NCI-H2171 treated with DMSO at 0.1 percent for 48 hours (cell line): ENCODE measurements around the gene SRCIN1.
A peak's percentile ranks its signal among the peaks of the same experiment; 100 is the strongest.
"Not testable (repeated sequence)": the region's sequence is repeated elsewhere in the genome, so short reads cannot be mapped to it uniquely, and the experiment has no call there.

Experiments
- DNase-seq: peaks from one replicate; lab custom pipeline; 2025; lab: John Stamatoyannopoulos, UW

Gene SRCIN1

GRCh38 chr17:38543403-38544174, 62.2 kb downstream of the SRCIN1 start:
- DNase-seq = no peak

- no peak for DNase-seq
Observed at GRCh38 chr17:38542286-38542685, 63.5 kb downstream of the SRCIN1 start.

- no peak for DNase-seq
Observed at GRCh38 chr17:38541281-38541680, 64.5 kb downstream of the SRCIN1 start.

GRCh38 chr17:38540514-38541045, 65.2 kb downstream of the SRCIN1 start:
- DNase-seq = no peak

GRCh38 chr17:38539386-38539785, 66.4 kb downstream of the SRCIN1 start:
- DNase-seq = peak; percentile 80

- DNase-seq = no peak
Observed at GRCh38 chr17:38538906-38539305, 66.8 kb downstream of the SRCIN1 start.

- DNase-seq = no peak
Observed at GRCh38 chr17:38536661-38537060, 69.1 kb downstream of the SRCIN1 start.

GRCh38 chr17:38535886-38536285, 69.9 kb downstream of the SRCIN1 start:
- DNase-seq = no peak

- peak; percentile 34 for DNase-seq
Observed at GRCh38 chr17:38534498-38534885, 71.3 kb downstream of the SRCIN1 start.

GRCh38 chr17:38533866-38534497, 71.8 kb downstream of the SRCIN1 start:
- peak; percentile 31 for DNase-seq

GRCh38 chr17:38533241-38533640, 72.5 kb downstream of the SRCIN1 start:
- DNase-seq = no peak

- no peak for DNase-seq
Observed at GRCh38 chr17:38532451-38532850, 73.3 kb downstream of the SRCIN1 start.

- not testable (repeated sequence) for DNase-seq
Observed at GRCh38 chr17:38531761-38532160, 74.0 kb downstream of the SRCIN1 start.

GRCh38 chr17:38530856-38531255, 74.9 kb downstream of the SRCIN1 start:
- not testable (repeated sequence) for DNase-seq

- peak; percentile 88 for DNase-seq
Observed at GRCh38 chr17:38528141-38528540, 77.6 kb downstream of the SRCIN1 start.

- DNase-seq = not testable (repeated sequence)
Observed at GRCh38 chr17:38526526-38526925, 79.2 kb downstream of the SRCIN1 start.

GRCh38 chr17:38512473-38513058, 93.2 kb downstream of the SRCIN1 start:
- no peak for DNase-seq

GRCh38 chr17:38511150-38512108, 94.3 kb downstream of the SRCIN1 start:
- DNase-seq = no peak

GRCh38 chr17:38510421-38511149, 95.2 kb downstream of the SRCIN1 start:
- no peak for DNase-seq

GRCh38 chr17:38509772-38510420, 95.9 kb downstream of the SRCIN1 start:
- no peak for DNase-seq
